Activated CD4-positive, CD25-positive, alpha-beta regulatory T cell treated with anti-CD3 and anti-CD28 coated beads, Interleukin-2, amount 50 U/mL, for 24 hours (primary cell): ENCODE data around the gene UBASH3A.
A peak's percentile ranks its signal among the peaks of the same experiment; 100 is the strongest.

Source experiments
- ATAC-seq, 2 donors: fragments of 150-1000 bp; cut with Tn5 transposase; one replicate each; pipeline ENCODE4 v1.10.0; 2021; ENCODE audit warnings: mild to moderate bottlenecking in 1 of 2, moderate library complexity in 1 of 2

The UBASH3A gene

GRCh38 chr21:42412636-42412933, 8.9 kb downstream of the UBASH3A start:
- no peak for ATAC-seq

GRCh38 chr21:42413093-42413492, 9.4 kb downstream of the UBASH3A start:
- no peak for ATAC-seq

GRCh38 chr21:42413500-42413899, 9.8 kb downstream of the UBASH3A start:
- ATAC-seq, result no peak

- ATAC-seq, result no peak
These were observed 10.4 kb downstream of the UBASH3A start for GRCh38 chr21:42414066-42414465.

- no peak for ATAC-seq
These were observed 10.8 kb downstream of the UBASH3A start for GRCh38 chr21:42414553-42414927.

GRCh38 chr21:42414928-42415769, 11.4 kb downstream of the UBASH3A start:
- ATAC-seq, result peak; percentile 87 to 95

- peak; percentile 19 to 28 for ATAC-seq
These were observed 13.8 kb downstream of the UBASH3A start for GRCh38 chr21:42417533-42417932.

- no peak for ATAC-seq
These were observed 15.2 kb downstream of the UBASH3A start for GRCh38 chr21:42418886-42419285.

- ATAC-seq, result no peak
These were observed 16.1 kb downstream of the UBASH3A start for GRCh38 chr21:42419845-42420244.

GRCh38 chr21:42421018-42421793, 17.5 kb downstream of the UBASH3A start:
- peak in 1 of 2 donors; percentile 19 for ATAC-seq

GRCh38 chr21:42423197-42423675, 19.5 kb downstream of the UBASH3A start:
- ATAC-seq, result peak; percentile 70 to 78

GRCh38 chr21:42423685-42424084, 20.0 kb downstream of the UBASH3A start:
- ATAC-seq, result no peak

GRCh38 chr21:42424914-42425541, 21.3 kb downstream of the UBASH3A start:
- peak; percentile 73 to 75 for ATAC-seq

GRCh38 chr21:42425591-42425990, 21.9 kb downstream of the UBASH3A start:
- ATAC-seq, result peak; percentile 73 to 76

- ATAC-seq, result no peak
These were observed 22.7 kb downstream of the UBASH3A start for GRCh38 chr21:42426424-42426823.

- no peak for ATAC-seq
These were observed 23.3 kb downstream of the UBASH3A start for GRCh38 chr21:42426876-42427480.

GRCh38 chr21:42427809-42428419, 24.2 kb downstream of the UBASH3A start:
- ATAC-seq, result no peak

- no peak for ATAC-seq
These were observed 25.3 kb downstream of the UBASH3A start for GRCh38 chr21:42429021-42429420.

GRCh38 chr21:42429856-42430255, 26.2 kb downstream of the UBASH3A start:
- ATAC-seq, result no peak

- ATAC-seq, result no peak
These were observed 26.8 kb downstream of the UBASH3A start for GRCh38 chr21:42430521-42430920.

- ATAC-seq, result no peak
These were observed 27.5 kb downstream of the UBASH3A start for GRCh38 chr21:42431196-42431595.

GRCh38 chr21:42432695-42433094, 29.0 kb downstream of the UBASH3A start:
- ATAC-seq, result no peak
